Measurements from ENCODE around the gene MTO1.
"Not testable (repeated sequence)": the region's sequence is repeated elsewhere in the genome, so short reads cannot be mapped to it uniquely, and the experiment has no call there.

Gene MTO1, protein sequence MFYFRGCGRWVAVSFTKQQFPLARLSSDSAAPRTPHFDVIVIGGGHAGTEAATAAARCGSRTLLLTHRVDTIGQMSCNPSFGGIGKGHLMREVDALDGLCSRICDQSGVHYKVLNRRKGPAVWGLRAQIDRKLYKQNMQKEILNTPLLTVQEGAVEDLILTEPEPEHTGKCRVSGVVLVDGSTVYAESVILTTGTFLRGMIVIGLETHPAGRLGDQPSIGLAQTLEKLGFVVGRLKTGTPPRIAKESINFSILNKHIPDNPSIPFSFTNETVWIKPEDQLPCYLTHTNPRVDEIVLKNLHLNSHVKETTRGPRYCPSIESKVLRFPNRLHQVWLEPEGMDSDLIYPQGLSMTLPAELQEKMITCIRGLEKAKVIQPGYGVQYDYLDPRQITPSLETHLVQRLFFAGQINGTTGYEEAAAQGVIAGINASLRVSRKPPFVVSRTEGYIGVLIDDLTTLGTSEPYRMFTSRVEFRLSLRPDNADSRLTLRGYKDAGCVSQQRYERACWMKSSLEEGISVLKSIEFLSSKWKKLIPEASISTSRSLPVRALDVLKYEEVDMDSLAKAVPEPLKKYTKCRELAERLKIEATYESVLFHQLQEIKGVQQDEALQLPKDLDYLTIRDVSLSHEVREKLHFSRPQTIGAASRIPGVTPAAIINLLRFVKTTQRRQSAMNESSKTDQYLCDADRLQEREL

DNA sequence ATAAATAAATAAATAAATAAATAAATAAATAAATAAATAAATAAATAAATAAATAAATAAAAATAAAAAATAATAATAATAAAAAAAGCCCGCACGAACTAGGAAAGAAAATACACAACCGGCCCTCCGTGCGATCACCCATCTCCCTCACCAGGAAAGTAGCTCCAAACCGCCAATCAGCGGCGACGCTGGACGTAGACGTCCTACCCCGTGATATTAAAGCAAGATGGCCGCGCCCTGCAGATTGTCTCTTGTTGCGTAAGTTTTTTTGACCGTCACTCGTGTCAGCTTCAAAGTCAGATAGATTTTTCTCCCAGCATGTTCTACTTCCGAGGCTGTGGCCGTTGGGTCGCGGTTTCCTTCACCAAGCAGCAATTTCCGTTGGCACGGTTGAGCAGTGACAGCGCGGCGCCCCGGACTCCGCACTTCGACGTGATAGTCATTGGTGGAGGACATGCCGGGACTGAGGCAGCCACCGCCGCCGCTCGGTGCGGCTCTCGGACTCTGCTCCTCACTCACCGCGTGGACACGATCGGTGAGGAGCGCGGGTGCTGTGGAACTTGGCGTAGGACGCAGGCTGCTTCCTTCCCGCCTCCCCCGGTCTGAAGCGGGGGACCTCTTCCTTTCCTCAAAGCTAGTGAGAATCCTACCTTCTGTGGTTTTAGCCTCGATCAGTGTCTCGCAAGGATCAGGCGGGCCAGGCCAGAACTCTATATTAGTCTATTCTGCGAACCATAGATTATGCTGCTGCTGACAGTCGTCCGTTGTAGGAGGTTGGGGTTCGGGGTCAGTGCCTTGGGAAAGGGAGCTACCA is at the start of gene MTO1:
MTO1 (plus strand) TSS at position 201 of the 814 bp plus-strand sequence; CDS start at position 319, 118 bp downstream.
- peak; percentile 90 for DNase-seq

DNA sequence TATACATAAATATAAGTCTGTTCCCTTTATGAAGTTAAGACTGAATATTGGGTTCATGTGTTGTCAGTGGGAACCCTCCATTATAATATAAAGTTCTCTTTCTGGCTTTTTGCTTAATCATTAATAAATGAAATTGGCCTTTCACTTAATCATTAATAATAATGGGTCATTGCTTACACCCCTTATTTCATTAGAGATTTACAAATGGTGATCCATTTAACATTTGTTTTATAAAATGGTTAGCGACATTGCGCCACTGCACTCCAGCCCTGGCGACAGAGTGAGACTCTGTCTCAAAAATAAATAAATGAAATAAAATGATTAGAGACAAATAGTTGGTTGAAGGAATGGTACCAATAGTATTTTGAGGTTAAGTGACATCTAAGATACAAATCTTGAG is 48.4 kb upstream of the MTO1 start:
- no peak for DNase-seq

DNA sequence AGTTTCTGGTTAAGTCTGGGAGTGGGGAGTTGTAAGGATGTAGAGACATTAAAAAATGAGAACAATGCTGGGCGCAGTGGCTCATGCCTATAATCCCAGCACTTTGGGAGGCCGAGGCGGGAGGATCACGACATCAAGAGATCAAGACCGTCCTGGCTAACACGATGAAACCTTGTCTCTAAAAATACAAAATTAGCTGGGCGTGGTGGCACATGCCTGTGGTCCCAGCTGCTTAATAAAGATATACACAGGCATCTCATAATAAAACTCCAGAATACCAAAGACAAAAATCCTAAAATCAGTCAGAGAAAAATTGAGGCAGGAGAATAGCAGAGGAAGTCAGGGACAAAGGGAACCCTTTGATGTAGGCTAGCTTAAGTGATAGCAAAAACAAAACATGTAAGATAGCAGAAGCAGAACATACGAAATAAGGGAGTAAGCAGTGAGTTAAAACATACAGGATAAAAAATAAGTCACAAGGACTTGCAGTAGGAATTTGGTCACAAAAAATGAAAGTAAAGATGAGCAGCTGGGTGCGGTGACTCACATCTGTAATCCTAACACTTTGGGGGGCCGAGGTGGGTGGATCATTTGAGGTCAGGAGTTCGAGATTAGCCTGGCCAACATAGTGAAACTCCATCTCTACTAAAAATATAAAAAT is 43.3 kb upstream of the MTO1 start:
- DNase-seq = no peak

DNA sequence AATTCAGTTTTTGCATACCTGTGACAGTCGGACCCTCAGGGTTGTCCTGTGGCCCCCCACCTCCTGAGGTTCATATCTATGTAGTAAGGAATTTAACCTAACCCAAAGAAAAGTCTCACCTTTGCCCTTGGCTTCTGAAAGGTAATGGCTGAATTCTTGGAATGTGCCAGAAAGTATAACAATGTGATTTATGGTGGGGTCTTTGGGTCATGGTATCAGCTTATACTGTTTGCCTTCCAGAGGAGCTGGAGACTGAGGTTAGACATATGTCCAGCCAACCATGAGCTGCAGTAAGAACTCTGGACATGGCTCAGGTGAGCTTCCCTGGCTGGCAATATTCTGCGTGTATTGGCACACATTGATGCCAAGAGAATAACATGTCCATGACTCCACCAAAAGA is 40.0 kb upstream of the MTO1 start:
- no peak for DNase-seq

DNA sequence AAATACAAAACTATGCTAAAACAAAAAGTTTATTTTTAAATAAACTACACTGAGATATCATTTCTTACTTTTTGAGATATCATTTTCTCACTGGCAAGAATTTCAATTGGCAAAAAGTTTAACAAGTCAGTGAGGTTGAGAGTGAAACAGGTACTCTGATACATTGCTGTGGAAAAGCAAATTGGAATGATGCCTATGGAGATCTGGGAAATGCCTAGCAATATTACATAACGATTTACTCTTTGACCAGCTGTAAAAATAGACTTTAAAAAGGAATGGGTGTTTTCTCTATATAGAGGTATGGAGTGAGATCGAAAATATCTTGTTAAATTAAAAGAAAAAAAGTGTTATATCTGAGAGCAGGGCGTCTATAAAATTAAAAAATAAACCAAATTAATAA is 26.3 kb upstream of the MTO1 start:
- DNase-seq = no peak

DNA sequence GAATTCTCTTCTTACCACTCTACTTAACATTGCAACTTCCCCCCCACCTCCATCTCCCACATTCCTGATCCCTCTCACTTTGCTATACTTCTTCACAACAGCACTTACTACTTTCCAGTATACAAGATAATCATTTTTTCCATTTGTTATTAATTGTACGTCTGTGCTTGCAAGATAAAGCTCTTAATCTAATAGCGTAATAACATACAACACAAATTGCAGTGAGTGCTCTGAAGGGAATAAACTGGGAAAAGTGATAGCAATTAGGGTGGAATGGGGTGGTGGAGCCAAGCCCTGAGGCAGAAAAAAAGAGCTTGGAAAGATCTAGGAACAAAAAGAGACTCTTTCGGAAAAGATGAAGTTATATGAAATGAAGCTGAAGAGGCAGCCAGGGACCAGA is 18.0 kb upstream of the MTO1 start:
- no peak for DNase-seq

DNA sequence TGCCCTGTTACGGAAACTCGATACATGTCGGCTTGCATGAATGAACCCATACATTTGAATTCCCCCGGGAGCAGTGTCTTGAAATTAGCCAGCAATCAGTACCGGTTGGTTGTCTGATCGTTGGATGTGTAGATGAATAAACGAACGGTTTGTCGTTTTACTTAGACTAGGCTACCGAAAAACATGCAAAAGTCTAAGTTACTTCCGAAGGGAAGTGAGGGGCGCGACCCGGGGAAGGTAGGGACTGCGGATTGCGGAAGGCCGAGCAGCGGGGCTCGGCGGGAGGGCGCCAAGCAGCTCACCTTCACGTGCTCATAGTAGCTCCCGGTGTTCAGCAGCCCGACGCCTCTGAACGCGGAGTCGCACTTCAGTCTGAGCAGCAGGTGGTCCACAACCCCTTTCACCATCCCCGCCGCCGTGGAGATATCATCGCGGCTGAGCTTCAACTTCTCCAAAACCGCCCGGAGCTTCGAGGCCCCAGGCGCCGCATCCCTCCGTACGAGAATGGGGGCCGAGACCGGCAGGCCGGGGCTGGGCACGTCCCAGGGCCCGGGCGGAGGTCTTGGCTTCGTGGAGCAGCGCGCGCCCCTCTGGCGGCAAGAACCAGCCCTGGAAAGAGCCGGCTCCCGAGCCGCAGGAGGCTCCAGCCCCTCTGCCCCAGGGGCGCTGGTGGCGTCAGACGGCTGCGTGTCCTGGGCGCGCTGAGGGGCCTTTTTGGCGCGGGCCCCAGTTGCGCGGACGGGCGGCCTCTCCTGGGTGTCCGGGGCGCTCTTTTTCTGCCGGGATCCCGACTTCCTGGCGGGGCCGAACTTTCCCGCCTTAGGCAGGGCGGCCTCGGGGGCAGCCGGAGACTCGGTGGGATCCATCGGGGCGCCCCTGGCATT is 10.1 kb upstream of the MTO1 start:
- DNase-seq = peak; percentile 16 to 41

DNA sequence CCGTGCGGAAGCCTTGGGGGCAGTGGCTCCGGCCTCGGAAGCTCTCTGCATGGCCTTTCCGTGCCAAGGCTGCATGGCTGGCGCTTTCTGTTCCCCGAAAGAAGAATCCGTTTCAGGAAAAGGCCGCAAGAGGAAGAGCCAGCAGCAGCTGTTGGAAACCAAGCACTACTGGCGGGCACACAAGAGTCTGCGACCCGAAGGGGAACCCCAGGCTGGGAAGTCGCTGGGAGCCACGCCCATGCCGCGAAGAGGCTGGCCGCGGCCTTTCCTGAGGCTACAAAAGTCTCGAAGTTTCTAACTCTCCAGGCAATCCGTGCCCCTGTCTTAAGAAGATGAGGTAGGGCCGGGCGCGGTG is 9.5 kb upstream of the MTO1 start, which contains the start of gene CGAS:
CGAS (minus strand) TSS at position 191 of the 355 bp plus-strand sequence; CDS start at position 75, 116 bp downstream.
- peak; percentile 93 to 94 for DNase-seq

DNA sequence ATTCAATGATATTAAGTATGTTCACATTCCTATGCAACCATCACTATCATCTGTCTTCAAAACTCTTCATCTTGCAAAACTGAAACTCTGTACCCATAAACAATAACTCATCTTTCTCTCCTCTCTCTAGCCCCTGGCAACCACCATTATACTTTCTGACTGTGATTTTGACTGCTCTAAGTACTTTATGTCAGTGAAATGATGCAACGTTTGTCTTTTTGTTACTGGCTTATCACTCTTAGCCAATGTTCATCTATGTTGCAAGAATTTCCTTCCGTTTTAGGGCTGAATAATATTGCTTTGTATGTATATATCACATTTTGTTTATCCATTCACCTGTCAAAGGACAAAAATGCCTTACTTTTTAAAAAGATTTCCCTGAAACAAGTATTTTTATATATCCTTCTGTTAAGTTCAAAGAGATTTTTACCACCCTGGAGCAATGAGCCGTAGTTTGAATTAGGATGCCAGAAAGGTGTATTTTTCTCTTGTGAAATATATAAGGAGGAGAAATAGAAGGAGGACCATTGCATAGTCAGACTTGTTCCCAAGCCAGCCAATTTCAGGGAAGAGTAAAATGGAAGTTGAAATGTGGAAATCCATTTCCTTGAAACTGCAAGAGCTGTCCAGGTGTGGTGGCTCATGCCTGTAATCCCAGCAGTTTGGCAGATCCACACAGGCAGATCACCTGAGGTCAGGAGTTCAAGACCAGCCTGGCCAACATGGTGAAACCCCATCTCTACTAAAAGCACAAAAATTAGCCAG is 5.5 kb upstream of the MTO1 start:
- DNase-seq = peak; percentile 83 to 88

DNA sequence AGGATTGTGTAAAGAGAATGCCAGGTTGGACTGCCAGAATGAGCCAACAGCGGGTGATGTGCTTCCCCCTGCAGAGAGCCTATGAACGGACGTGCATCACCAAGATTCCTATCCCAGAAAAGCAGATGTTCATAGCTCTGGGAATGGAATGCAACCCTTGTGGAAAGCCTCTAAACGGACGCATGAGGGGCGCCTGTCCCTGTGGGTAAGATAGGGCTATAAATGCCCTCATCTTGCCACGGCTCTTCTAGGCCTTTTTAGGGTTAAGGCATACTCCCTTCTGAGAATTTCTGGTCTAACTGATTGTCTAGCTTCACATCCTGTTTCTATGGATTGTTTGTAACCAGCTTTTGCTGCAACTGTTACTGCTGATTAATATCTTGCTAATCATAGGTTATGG is 2.1 kb upstream of the MTO1 start:
- not testable (repeated sequence) for DNase-seq

DNA sequence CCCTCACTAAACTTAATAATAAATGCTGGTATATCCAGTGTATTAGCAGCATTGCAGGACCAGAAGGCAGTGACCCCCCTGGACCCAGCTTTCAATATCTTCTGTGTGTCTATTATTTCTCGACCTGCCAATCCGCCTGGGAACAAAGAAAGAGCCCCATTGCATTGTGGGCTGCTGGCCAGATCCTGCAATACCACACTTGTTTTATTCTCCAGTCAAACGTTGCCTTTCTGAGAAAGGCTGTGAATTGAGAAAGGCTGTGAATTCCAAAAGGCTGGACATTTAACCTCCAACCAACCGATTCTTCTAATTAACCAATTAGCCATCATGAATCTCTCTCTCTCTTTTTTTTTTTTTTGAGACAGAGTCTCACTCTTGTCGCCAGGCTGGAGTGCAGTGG is 1.5 kb upstream of the MTO1 start:
- peak; percentile 73 to 74 for DNase-seq

DNA sequence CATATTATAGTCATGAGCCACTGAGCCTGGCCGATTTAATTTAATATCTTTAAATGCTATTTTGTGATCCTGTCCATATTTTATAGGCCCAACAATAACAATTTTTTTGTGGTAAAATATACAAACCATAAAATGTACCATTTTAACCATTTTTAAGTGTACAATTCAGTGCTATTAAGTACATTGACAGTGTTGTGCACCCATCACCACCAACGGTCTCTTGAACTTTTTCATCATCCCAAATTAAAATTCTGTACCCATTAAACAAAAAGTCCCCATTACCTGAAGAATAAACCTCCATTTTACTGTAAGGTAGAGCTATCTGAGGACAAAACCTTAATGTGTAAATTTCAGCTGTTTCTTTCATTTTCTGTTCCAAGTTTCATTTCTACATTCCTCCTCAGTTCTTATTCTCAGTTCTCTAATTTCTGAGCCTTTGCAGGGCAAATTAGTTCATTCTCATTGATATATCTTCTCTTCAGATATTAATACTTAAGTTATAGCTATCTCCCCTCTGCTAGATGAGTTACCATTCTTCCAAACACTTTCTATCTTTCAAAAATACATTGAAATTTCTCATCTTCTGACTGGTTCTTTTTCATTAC is 10.3 kb downstream of the MTO1 start:
- DNase-seq = peak; percentile 29 to 59

DNA sequence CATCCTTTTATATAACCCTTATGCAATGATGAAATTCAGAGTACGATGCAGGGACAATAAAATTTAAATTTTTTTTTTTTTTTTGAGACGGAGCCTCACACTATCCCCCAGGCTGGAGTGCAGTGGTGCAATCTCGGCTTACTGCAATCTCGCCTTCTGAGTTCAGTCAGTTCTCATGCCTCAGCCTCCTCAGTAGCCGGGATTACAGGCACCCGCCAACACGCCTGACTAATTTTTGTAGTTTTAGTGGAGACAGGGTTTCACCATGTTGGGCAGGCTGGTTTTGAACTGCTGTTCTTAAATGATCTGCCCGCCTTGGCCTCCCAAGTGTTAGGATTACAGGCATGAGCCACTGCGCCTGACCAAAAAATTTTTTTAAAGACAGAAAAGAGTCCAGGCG is 15.2 kb downstream of the MTO1 start:
- no peak for DNase-seq

DNA sequence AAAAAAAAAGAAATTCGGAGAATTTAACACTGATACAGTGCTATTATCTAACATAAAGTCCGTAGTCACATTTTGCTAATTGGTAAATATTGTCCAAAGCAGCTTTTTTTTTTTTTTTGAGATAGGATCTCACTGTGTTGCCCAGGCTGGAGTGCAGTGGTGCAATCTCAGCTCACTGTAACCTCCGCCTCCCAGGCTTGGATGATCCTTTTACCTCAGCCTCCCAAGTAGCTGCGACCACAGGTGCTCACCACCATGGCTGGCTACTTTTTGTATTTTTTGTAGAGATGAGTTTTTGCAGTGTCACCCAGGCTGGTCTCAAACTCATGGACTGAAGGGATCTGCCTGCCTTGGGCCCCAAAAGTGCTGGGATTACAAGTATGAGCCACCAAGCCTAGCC is 15.9 kb downstream of the MTO1 start:
- no peak for DNase-seq

DNA sequence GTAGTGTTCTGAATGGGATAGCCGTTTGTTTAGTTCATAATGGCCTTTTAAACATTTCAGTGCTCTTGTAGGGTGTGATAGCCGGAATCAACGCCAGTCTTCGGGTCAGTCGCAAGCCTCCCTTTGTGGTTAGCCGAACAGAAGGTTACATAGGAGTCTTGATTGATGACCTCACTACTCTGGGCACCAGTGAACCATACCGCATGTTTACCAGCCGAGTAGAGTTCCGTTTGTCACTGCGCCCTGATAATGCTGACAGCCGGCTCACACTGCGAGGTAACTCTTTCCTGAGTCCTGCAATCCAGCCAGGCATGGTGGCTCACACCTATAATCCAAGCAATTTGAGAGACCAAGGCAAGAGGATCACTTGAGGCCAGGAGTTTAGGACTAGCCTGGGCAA is 20.4 kb downstream of the MTO1 start:
- no peak for DNase-seq

DNA sequence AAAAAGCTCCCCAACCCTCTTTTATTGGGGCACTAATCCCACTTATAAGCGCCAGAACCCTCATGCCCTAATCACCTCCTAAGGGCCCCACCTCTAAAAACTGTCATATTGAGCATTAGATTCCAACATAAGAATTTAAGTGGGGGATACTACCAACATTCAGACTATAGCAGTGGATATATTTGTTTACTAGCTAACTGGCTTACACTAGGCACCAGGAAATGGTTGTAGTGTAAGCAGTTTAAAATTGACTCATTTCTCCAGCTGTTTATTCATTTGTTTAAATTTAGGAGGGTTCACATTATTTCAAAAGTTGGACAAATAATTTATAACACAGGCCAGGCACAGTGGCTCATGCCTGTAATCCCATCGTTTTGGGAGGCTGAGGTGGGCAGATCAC is 22.9 kb downstream of the MTO1 start:
- DNase-seq = no peak

DNA sequence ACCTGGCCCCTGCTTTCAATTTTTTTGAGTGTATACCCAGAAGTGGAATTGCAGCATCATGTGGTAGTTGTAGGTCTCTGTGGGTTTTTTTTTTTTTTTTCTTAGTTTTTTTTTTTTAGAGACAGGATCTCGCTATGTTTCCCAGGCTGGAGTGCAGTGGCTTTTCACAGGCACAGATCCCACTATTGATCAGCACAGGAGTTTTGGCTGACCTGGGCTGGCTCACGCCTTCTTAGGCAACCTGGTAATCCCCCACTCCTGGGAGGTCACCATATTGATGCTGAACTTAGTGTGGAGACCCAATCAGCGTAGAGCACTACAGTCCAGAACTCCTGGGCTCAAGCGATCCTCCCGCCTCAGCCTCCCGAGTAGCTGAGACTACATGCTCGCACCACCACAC is 25.9 kb downstream of the MTO1 start:
- DNase-seq = no peak

DNA sequence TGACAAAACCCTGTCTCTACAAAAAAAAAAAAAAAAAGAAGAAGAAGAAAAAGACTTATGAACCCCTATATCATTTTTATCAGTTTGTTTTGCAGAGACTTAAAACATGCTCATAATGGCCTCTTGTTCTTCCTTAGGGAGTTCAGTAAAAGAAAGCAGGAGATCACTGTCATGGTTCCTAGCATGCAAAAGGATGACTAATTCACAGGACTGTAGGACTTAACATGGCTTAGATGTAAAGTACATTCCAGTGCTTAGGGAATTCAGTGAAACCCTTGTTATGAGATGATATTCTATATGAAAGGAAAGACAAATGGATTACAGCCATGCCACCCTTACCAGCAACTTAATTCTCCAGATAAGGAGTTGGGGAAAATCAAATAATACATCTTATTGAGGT is 29.8 kb downstream of the MTO1 start:
- DNase-seq = no peak

DNA sequence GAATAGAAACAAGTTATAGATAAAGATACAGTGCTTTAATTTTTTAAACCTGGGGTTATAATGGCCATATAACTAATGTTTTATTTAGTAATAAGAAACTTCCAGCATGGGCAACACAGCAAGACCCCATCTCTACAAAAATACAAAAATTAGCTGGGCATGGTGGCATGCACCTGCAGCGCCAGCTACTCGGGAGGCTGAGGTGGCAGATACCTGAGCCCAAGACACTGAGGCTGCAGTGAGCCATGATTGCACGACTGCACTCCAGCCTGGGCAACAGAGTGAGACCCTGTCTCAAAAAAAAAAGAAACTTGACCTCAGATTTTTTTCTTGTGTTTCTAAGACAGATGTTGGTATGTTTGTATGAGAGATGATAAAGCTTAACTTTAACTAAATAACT is 36.4 kb downstream of the MTO1 start:
- no peak for DNase-seq

DNA sequence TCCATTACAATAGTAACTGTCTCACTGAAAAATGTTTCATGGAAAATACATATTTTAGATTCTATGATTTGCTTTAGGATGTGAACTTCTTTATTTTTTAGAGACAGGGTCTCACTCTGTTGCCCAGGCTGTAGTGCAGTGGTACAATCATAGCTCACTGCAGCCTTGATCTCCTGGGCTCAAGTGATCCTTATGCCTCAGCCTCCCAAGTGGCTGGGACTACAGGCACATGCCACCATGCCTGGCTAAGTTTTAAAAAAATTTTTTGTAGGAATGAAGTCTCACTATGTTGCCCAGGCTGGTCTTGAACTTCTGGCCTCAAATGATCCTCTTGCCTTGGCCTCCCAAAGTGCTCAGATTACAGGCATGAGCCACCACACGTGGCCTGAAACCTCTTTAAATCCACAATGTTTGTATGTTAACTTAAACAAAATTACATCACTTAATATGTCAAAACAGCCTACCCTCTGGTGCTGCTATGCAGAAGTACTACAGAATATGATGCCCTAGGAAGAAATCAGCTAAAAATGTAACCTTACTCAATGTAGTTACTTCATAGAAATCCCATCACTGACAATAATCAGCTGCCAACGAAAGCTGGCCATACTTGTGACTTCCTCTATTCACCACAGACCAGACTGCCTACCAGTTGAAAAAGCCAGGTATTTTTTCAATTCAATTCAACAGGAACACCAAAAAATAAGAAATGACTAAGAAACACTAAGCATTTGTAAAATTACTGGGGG is 41.7 kb downstream of the MTO1 start:
- DNase-seq = peak; percentile 84 to 88

Measured in inflammatory macrophage treated with lipopolysaccharide for 1 hour (primary cell).